Neural crest cell (in vitro differentiated cells): ENCODE data around the gene PRKAG2. TPM values are rescaled to one million over a fixed set of nuclear protein-coding genes. Genes with fewer than 3 reads are reported as not detected.

Experiments used
- DNase-seq: peaks from one replicate; pipeline ENCODE4 v3.0.0; 2021; ENCODE audit warnings: low read depth, mixed read lengths, low spot score
- H3K27ac Mint-ChIP-seq: one replicate; pipeline ENCODE4 v1.8.0; 2021; ENCODE audit warnings: mild to moderate bottlenecking, mixed read lengths; ENCODE audit not compliant: unreplicated experiment
- H3K27me3 Mint-ChIP-seq: 2 replicates; pipeline ENCODE4 v1.8.0; 2021; ENCODE audit warnings: low read depth, mild to moderate bottlenecking, mixed read lengths
- H3K36me3 Mint-ChIP-seq: 2 replicates; pipeline ENCODE4 v1.8.0; 2021; ENCODE audit warnings: low read depth, mild to moderate bottlenecking, mixed read lengths
- H3K4me1 Mint-ChIP-seq: 2 replicates; pipeline ENCODE4 v1.8.0; 2021; ENCODE audit warnings: mixed read lengths
- H3K4me3 Mint-ChIP-seq: one replicate; pipeline ENCODE4 v1.8.0; 2021; ENCODE audit warnings: mild to moderate bottlenecking, mixed read lengths
- H3K9me3 Mint-ChIP-seq: 2 replicates; pipeline ENCODE4 v1.8.0; 2021; ENCODE audit warnings: mixed read lengths
- total RNA-seq: library from RNA; stranded (reverse); gene quantifications from 2 replicates; pipeline ENCODE4 v1.2.1, GENCODE V29; 2021
- TF ChIP-seq, protein P1 (sequence below): fragments of 200-600 bp; sonication (generic); conservative IDR thresholded peaks from 2 replicates; pipeline ENCODE4 v1.5.0; 2021; ENCODE audit warnings: antibody characterized with exemption, mild to moderate bottlenecking

Gene PRKAG2
- total RNA-seq, 1 donor from 2014 or later, result 12.5 TPM

DNA sequence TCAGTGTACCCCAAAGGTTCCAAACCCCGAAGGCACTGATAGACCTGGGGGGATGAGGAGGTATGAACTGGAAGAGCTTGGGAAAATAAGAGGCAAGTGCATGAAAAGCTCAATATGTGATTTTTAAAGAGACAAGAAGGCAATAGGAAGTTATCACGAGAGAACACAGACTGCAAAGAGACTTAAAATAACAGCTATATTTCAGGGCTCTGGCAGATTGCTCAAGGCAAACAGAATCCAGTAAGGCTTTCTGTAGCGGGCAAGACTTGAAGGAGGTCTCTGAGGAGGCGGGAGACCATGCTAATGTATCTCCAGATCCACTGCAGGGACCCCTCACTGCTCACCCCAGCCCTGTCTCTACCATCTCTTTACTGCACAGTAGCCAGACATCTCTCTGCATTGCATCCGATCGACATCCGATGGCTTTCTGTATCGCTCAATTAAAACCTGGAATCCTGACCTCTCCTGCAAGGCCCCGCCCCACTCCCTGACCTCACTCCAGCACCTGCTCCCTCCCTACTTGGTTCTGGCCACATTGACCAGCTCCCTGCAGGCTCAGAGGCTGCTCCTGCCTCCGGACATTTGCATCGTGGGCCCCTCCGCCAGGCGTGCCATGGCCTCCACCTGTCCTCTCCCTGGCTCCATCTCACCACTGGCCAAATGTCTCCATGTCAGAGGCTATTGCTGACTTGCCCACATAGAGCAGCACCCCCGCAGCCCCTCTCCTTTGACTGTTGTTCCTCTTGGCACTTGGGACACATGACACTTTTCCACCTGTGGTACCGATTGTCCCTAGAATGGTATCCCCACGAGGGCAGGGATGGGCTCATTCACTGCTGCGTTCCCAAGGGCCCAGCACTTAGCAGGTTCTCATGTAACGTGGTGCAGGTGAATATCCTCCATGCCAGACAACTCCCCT lies 118.0 kb downstream of the PRKAG2 start:
- Mint-ChIP-seq H3K4me3 (no peak overlapping the region), H3K9me3 (no peaks in the 10 kb centered on the region), H3K4me1 (peaks cover 30% of the 10 kb centered on the region), H3K27me3 (peaks cover 7% of the 10 kb centered on the region), H3K27ac (no peak overlapping the region), H3K36me3 (no peaks in the 10 kb centered on the region)
- no peak for DNase-seq
- TF ChIP-seq, protein P1, sequence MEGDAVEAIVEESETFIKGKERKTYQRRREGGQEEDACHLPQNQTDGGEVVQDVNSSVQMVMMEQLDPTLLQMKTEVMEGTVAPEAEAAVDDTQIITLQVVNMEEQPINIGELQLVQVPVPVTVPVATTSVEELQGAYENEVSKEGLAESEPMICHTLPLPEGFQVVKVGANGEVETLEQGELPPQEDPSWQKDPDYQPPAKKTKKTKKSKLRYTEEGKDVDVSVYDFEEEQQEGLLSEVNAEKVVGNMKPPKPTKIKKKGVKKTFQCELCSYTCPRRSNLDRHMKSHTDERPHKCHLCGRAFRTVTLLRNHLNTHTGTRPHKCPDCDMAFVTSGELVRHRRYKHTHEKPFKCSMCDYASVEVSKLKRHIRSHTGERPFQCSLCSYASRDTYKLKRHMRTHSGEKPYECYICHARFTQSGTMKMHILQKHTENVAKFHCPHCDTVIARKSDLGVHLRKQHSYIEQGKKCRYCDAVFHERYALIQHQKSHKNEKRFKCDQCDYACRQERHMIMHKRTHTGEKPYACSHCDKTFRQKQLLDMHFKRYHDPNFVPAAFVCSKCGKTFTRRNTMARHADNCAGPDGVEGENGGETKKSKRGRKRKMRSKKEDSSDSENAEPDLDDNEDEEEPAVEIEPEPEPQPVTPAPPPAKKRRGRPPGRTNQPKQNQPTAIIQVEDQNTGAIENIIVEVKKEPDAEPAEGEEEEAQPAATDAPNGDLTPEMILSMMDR, result no peak

DNA sequence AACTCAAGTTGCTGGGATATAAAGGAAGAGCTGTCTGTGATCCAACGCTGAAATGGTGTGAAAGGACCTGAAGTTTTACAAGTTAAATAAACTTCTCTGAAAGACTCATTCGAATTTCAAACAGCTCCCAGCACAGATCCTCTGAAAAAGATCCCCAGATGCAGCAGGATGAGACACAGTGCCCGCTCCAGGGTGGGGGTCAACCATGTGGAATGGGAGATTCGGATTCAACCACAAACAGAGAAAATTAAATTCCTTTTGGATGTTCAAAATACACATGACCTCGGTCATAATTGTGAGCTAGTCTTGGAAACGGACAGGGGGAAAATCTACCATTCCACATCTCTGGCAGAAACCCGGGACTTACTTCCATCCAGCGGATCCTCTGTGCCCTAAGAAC lies 119.6 kb downstream of the PRKAG2 start:
- H3K4me1 Mint-ChIP-seq, result peaks cover 29% of the 10 kb centered on the region
- no peak overlapping the region for H3K4me3 Mint-ChIP-seq
- H3K27ac Mint-ChIP-seq, result no peak overlapping the region
- no peak for DNase-seq
- H3K27me3 Mint-ChIP-seq, result peaks cover 3% of the 10 kb centered on the region
- H3K36me3 Mint-ChIP-seq, result no peaks in the 10 kb centered on the region
- TF ChIP-seq, protein P1, result no peak
- H3K9me3 Mint-ChIP-seq, result no peaks in the 10 kb centered on the region

DNA sequence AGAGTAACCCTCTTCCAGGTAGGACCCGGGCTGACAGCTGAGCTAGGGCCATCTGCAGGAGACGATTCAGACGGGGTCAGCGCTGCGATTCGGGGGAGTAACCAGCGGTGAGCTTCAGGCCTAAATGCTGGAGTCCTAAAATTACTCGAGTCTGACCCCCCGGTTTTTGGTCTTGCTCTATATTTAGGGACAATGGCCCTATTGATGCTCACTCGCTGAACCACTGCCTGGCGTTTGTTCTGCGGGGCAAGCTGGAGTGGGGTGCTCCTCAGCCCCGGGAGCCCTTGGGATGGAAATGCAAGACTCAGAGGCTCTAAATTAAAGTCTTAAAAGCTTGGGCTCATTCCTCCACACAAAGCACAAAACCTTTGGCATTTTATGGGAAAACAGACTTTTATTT lies 120.0 kb downstream of the PRKAG2 start:
- peaks cover 29% of the 10 kb centered on the region for H3K4me1 Mint-ChIP-seq
- no peak overlapping the region for H3K4me3 Mint-ChIP-seq
- H3K36me3 Mint-ChIP-seq, result no peaks in the 10 kb centered on the region

DNA sequence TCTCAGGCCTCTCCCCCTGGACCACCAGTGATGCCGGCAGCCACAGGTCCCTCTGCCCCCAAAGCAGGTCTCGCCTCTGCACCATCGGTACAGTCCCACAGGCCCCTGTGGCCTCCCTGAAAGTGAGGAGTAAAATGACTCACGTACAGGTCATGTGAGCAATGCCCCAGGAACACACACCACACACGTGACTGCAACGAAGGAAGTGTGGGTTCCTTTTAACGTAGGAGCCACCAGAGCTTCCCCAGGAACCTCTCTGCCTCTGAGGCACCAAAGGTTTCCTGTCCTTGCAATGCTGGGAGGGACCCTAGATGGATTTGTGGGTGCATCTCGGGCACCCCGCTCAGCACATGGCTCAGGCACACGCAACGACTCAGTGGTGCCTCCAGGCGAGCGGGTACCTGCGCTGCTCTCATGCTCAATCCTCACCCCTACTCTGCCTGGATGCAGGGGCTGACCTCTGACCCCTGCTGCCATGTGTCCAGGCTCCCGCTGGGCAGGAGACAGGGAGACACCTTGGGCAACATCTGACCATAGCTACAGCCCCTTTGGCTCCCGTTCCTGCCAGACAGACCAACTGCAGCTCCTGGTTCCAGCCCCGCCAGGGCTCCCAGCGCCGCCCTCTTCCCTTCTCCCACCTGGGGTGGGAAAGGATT lies 120.7 kb downstream of the PRKAG2 start:
- peaks cover 29% of the 10 kb centered on the region for H3K4me1 Mint-ChIP-seq
- no peak for DNase-seq
- H3K27ac Mint-ChIP-seq, result no peak overlapping the region
- H3K36me3 Mint-ChIP-seq, result no peaks in the 10 kb centered on the region
- no peaks in the 10 kb centered on the region for H3K9me3 Mint-ChIP-seq
- H3K27me3 Mint-ChIP-seq, result peaks cover under 1% of the 10 kb centered on the region
- TF ChIP-seq, protein P1, result no peak
- H3K4me3 Mint-ChIP-seq, result no peak overlapping the region

More for the DNA sequence above, 120.0 kb downstream of the PRKAG2 start:
- TF ChIP-seq, protein P1, result no peak
- H3K27me3 Mint-ChIP-seq, result peaks cover 3% of the 10 kb centered on the region
- no peak overlapping the region for H3K27ac Mint-ChIP-seq
- no peak for DNase-seq
- H3K9me3 Mint-ChIP-seq, result no peaks in the 10 kb centered on the region

DNA sequence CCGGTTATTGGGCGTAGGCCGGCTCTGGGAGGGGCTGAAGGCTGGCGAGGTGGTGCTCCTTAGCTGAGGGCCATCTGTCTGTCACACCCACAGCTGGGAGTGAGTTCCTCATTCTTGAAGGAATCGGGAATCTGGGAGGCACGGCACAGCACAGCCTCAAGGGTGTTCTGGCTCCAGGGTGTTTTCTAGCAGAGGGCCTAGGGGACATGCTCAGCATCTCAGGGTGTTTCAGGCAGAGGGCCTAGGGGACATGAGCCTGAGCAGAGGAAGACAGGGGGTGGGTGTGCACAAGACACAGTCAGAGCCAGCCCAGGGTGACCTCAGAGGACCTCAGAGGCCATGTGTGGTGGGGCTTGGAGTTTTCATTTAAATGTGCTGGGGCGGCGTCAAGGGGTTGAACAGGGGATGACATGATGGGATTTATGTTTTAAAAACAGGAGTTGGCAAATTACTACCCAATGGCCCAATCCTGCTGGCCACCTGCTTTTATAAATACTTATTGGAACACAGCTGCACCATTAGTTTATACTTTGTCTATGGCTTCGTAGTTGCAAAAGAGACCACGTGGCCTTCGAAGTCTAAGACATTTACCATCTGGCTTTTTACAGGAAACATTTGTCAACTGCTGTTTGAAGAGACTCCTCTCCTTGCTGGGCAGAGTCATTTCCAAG lies 121.6 kb downstream of the PRKAG2 start:
- no peak overlapping the region for H3K27ac Mint-ChIP-seq
- no peaks in the 10 kb centered on the region for H3K36me3 Mint-ChIP-seq
- no peaks in the 10 kb centered on the region for H3K9me3 Mint-ChIP-seq
- TF ChIP-seq, protein P1, result no peak
- no peaks in the 10 kb centered on the region for H3K27me3 Mint-ChIP-seq
- DNase-seq, result no peak
- H3K4me1 Mint-ChIP-seq, result peaks cover 29% of the 10 kb centered on the region
- H3K4me3 Mint-ChIP-seq, result no peak overlapping the region
